PC-9 (cell line): Measurements from ENCODE around the gene MMP12.

Experiments
- CTCF ChIP-seq: fragments of 200-600 bp; sonication (generic); conservative IDR thresholded peaks from 2 replicates; pipeline ENCODE4 v1.6.1; 2017; ENCODE audit warnings: mixed run types, antibody characterized with exemption, mild to moderate bottlenecking, moderate library complexity
- EZH2 ChIP-seq: fragments of 200-600 bp; sonication (generic); IDR thresholded peaks from 2 replicates; pipeline ENCODE4 v1.8.0; 2017; ENCODE audit warnings: antibody characterized with exemption, low read depth

- no peak for TF ChIP-seq CTCF
- TF ChIP-seq EZH2 = no peak
Observed at GRCh38 chr11:102874852-102875251, at the start of gene MMP12.
